T1000 (cell line): ENCODE data around the gene KAT2B.

Experiments used
- DNase-seq: peaks from one replicate; lab custom pipeline; 2025; ENCODE audit warnings: mixed read lengths; lab: John Stamatoyannopoulos, UW

The KAT2B gene

DNA sequence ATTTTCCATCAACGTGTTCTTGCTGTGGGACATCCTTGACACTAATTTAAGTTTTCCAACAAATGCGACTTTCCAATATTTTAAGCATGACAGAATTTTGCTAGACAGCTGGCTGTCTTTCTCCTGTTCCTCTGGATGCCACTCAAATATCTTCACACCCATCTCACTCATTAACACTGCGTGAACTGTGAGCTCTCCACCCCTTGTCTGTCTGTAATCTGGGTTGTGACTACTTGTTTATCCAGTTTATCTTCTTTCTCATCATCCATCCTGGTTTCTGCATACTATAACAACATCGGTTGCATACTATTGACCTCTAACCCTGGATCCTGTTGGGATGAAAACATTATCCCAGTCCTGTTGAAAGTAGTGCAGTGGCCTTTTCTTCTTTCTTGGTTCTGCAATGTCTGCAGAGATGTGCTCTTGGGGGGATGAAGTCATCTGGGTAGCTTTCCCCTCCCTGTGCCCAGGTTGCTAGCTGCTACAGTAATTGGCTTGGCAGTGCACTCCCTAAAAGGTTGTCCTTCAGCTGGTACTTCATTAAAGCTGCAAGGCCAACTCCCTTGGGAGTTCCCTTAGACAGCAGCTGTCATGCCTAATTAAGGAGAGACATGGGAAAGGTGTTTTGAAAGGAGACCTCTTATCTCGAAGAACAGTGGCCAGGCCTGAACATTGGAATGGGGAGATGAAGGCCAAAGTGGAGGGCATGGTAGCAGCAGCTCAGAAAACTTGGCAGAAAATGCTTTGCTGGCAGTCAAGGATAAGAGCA is 24.7 kb downstream of the KAT2B start:
- DNase-seq: no peak

DNA sequence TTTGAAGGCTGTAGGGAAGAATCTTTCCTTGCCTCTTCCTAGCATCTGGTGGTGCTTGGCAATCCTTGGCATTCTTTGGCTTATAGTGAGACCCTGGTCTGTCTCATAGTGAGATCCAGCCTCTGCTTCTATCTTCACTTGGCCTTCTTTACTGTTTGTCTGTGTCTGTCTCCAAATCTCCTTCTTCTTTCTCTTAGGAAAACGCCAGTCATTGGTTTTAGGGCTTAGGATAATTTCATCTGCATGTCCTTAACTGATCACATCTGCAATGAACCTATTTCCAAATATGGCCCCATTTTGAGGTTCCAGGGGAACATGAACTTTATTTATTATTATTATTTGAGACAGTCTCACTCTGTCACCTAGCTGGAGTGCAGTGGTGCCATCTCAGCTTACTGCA is 25.8 kb downstream of the KAT2B start:
- no peak for DNase-seq

DNA sequence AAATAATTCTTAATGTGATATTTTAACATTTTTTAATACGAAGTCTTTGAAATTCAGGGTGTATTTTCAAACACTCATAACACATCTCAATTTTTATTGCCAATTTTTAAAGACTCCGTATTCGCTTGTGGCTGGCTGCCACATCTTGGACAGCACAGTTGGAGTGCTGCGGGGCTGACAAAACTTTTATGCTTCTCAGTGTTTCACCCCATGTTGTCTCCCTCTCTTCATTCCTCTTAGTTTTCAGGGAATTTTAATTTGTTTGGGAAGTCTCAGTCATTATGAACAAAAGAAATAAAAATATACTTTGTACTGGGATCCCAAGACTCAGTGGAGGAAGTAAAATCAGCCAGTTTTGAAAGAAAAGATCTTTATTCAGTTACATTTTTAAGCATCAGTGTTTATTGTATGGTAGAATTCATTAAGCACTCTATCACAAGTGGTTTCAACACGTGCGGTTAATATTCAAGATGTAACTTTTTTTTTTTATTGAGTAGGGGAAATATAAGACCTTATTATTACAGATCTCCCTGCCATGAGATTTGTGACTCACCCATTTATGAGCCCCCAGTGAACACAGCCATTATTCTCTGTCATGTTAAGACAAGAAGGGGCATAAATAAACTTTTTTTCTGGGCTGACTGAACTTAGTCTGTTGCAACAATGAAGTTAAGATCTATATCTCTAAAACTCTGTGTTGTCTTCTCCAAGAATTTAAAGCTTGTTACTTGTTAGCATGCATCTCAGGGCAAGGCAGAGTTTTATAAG is 26.8 kb downstream of the KAT2B start:
- DNase-seq: peak; percentile 63

DNA sequence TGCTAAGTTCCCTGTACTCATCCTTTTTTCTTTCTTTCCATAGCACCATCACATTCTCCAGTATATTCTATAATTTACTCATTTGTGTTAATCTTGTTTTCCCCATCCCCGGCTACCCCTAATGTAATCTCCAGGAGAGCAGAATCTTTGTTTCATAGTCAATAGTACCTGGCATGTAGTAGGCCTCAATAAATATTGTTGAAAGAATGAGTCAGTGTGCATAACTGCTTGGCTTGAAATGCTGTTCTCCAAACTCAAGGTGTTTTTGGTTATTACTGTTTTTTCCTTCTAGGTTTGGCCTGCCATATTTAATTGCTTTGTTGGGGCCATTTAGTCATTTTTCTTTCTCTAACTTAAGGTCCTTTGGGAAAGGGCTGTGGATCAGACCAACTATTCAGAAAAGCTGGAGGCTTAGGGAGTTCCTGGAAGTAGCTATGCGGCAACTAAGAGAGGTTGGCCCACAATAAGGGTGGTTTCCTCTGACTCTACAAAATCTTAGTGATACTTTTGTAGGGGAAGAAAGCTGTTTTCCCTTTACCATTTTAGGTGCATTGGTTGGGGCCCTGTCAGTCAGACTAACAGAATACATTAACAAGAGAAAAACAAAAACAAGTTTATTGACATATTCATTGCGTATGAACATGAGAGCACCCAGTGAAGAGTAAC is 28.4 kb downstream of the KAT2B start:
- DNase-seq: no peak

DNA sequence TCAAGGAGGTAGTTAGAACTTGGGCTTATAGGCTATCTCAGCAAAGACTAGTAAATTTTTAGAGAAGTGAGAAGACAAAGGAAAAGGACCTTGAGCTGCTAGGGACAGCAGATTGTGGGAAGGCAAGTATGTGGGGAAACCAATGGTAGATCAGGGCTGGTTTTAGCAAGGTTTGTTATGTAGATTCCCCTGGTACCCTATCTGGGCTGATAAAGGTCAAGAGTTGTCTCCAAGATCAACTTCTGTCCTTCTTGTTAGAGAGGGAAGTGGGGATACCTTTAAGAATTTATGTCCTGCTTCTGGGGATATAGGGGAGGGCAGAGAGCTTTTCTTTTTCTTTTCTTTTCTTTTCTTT is 28.9 kb downstream of the KAT2B start:
- no peak for DNase-seq

DNA sequence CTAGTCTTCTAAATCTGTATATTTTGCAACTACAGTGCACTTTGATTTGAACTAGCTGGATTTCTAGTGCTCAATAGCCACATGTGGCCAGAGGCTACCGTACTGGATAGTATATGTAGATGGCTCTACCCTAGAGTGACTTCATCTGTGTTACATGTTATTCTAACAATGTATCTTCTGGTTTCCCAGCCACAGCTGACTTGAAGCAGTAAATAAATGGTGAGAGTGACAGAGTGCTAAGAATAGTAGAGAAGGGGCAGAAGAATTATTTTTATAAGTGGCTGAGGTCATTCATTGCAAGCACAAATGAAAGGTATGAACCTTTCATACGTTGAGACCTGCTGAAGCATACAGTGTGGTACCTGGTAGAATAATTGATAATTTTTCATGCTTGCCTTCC is 30.9 kb downstream of the KAT2B start:
- no peak for DNase-seq

DNA sequence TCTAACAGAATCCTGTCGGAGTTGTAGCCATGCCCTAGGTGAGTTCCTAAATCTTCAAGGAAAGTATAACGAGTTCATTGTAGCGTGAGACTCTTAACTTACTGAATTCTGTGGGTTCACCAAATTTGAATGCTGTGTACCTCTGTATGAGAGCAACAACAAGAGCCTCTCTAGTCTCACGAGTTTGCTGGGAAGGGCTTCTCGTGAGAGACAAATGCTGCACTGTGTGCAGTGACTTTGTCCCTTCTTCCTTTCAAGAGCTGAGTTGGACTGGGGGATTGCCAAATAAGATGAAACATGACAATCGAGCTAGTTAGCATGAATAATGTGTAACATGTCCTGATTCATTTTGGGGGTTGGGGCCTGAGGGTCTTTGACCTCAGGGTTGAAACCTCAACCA is 32.2 kb downstream of the KAT2B start:
- no peak for DNase-seq

DNA sequence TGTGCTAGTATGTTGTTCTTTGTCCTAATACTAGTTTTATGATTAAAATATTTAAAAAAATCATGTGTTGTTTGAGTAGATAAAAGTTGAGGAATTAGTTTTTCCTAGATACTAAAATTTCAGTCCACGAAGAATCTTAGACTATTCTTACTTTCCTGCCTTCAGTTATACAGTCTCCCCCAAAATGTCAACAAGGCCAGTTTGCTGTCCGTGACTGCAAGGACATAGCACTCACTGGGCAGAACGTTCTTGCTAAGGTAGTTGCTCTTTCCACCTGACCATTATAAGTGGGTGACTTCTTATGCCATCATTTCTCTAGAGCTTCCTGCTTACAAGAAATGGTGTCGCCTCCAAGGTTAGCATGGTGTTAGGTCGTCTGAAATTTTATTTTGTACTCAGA is 32.8 kb downstream of the KAT2B start:
- DNase-seq: no peak

DNA sequence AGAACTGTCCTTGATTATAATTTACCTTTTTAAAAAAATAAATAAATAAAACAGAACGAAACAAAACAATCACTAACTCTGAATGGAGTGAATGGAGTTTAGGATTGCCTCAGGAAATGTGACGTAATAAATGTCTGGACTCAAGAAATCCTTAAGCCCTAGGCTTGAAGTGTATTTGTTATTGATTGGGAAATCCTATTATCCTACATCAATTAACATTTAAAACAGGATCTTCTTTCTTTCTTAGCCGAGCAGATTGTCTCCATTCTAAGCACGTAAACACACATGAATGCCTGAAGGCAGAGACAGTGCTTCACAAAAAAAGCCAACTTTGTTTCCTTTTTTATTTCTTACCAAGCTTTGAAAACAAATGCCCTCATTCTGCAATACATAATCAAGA is 33.4 kb downstream of the KAT2B start:
- no peak for DNase-seq

DNA sequence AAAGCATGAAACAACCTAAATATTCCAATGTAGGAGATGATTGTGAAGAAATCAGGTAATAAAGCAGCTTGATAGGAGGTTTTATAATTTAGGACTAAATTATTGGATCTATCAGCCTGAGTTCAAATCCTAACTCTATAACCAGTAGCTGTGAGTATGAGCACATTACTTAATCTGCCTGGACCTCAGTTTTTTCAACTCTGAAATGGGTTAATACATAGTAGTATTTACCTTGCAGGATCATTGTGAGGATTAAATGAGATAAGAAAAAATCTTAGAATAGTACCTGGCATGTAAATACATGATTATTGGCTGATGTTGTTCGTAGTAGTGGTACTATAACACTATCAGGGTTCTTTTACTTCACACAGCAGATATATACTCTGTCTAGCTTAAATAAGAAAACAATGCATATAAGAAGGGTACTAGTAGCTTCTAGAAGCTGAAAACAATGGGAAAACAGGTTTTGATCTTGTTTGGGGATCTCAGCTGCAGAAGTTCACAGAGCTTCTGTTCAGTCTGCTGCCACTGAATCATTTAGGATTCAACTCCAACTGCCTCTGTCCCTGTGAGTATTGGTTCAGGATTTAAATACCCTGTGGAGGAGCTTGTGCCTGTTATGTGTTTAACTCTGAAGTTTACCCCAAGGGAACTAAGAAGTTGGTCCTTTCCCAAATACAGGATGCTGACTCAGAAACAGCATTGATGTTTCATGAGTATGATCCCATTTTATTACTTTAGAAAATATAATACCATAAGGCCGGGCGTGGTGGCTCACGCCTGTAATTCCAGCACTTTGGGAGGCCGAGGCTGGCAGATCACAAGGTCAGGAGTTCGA is 34.2 kb downstream of the KAT2B start:
- DNase-seq: no peak

DNA sequence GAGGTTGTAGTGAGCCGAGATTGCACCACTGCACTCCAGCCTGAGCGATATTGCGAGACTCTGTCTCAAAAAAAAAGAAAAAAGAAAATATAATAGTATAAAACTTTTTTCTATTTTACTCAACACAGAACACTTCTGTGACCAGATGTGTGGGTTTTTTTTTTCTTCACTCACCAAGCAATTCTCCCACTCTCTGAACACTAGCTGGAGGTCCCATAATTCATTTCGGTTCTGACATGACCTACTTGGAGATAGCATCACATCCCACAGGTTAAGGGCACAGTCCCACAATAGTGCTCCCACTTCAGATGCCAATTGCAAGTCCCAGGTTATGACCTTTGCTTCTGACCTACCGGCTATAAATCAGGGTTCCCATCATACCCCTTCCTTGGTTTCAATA is 35.0 kb downstream of the KAT2B start:
- DNase-seq: no peak

DNA sequence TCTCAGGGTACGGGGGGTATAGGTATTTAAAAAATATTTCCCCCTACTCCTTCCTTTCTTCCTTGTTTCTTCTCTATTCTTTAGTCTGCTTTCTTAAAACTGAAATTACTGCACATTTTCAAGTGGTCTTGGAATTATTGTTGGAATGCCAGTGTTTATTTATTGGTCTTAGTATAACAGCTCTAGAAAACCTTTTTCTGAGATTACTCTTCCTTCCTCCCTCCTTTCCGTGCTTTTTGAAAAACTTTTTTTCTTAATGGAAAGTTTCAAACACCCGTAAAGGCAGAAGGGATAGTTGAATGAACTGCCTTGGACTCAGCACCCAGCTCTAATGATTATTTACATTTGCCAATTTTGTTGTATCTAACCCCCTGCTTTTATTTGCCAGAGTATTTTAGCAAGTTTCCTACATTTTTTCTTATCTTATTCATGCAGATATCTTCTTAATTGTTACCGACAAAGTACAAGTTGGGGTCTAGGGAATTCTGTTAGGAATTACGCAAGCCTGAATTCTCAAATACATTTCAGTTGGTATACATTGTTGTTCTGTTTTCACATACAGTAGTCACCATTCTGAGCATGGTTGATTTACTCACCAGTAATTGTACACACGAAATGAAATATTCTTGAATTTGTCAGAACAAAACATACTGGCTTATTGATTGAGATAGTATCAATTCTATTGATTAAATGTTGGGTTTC is 36.2 kb downstream of the KAT2B start:
- DNase-seq: no peak

DNA sequence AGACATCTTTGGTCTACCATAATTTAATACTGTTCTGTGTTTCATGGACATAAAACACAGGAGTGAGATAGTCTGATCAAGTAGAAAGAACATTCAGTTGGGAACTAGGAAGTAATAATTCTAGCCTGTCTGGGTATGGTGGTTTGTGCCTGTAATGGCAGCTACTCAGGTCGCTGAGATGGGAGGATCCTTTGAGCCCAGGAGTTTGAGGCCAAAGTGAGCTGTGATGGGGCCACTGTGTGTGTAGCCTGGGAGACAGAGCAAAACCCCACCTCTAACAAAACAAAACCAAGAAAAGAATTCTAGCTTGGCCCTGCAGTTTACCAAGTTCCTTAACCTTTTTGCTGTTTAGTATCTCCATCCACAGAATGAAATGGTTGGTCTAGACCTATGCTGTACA is 36.8 kb downstream of the KAT2B start:
- DNase-seq: no peak

DNA sequence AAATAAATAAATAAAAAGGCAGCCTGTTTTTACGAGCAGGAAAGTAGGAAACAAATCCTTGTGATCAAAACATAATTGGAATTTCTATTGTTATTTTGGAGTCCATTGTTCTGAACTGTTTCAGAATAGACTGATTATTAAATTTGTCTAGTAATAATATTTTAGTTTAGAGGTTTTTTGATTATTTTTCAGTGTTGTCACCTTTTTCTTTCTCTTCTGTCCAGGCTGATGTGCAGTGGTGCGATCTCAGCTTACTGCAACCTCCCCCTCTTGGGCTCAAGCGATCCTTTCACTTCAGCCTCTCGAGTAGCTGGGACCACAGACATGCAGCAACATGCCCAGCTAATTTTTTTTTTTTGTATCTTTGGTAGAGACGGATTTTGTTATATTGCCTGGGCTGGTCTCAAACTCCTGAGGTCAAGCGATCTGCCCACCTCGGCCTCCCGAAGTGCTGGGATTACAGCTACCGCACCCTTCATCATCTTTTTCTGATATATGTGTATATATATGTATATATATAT is 38.0 kb downstream of the KAT2B start:
- DNase-seq: no peak

DNA sequence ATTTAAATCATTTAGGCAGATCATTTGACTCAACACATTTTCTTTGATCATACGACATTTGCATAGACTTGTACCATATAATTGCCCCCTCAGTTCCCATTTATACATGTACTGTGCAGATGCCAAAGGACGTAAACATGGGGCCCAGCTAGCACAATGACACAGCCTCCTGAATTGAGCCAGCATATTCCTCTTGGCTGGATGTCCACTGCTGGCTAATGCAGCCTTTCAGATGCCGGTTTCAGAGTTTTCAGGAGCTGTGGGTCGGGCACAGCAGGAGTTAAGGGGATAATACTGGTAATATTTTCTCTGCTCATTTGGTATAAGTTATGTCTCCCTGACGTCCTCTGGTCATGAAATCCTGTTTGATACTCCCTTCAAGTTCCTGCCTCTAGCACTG is 39.4 kb downstream of the KAT2B start:
- no peak for DNase-seq

DNA sequence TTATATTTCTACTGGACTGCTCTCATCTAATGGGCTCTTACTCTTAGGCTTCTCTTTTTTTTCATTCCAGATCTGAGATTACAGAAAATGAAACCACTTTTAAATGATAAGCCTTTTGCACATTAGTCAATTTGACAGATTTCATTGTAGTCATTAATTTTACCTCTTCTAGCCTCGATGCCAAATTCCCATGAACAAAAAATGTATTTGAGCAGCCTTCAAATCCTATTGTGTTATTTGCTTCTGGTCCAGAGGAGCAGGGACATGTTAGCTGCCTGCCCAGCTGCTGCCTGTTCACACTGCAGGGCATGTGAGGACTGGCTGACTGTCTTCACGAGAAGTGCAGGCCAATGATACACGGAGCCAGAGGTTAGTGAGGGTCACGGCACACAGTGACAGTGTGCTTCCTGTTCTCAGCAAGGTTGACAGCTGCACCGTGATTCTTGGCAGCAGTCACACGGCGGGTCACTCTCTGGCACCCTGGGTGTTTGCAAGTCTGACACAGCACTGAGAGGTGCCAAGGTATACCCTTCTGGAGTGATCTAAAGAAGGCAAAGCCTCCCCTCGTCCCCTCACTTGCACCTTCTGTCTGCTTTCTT is 40.8 kb downstream of the KAT2B start:
- DNase-seq: no peak

DNA sequence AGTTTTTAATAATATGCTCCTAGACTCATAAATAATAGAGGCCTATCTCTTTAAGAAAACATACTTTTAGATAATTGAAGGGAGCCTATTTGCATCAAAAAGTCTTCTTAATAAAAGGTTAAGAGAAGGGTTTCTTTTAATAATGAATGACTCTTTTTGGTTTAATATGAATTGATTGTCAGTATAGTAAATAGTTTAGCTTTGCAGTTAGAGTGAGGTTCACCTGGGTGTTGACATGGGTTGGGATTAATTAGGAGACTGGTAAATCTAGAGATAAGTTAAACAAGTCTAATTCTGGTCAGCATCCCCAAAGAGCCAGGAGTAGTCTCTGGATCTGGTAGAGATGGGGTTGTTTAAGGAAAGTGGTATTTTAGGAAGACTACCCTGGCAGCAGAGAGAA is 43.0 kb downstream of the KAT2B start:
- no peak for DNase-seq

DNA sequence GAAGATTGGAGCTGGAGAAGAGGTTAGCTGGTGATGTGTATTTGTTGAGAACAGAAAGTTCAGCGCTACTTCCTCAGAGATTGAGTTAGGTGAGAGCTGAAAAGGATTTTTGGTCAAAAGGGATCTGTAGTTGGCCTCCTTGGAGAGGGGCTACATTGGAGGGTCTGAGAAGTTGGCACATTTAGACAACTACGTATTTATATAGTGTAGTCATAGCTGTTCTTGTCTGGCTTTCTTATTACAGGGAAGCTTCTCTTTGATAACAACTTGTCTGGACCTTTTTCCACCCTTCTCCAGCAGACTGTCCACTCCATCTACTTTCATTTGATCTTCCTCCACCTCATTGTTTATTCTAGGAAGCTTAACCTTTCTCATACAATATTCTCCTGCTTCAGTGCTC is 43.7 kb downstream of the KAT2B start:
- no peak for DNase-seq

DNA sequence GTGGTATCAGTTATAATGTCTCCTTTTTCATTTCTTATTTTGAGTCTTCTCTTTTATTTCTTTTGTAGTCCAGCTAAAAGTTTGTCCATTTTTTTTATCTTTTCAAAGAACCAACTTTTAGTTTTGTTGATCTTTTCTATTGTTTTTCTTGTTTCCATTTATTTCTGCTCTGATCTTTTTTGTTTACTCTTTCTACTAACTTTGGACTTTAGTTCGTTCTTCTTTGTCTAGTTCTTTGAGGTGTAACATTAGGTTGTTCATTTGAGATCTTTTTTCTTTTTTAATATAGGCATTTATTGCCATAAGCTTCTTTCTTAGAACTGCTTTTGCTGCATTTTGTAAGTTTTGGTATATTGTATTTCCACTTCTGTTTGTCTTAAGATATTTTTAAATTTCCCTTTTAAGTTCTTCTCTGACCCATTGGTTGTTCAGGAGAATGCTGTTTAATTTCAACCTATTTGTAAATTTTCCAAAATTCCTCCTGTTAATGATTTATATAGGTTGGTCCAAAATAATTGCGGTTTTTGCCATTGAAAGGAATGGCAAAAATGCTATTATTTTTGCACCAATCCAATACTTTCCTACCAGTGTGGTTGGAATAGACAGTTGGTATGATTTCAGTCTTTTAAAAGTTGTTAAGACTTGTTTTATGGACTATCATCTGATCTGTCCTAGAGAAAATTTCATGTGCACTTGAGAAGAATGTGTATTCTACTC is 51.2 kb downstream of the KAT2B start:
- DNase-seq: no peak

DNA sequence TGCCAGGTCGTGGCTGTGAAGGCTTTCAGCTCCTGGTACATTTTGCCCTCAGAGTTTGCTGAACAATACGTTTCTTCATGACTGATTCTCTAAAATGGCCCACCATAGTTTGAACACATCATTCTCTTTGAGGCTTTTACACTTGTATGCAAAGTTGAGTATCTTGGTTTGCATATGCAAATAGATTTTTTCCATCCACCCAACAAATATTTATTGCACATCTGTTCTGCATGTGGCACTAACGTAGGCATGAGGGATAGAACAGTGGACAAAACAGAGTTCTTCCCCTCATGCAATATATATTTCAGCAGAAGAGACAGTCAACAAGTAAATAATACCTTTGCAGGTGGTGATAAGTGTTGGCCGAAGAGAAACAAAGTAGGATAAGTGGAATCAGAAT is 55.2 kb downstream of the KAT2B start:
- no peak for DNase-seq
